KG1 (cell line): ENCODE measurements around the gene CNTN5.

Experiments
- DNase-seq: peaks from one replicate; lab custom pipeline; 2025; lab: John Stamatoyannopoulos, UW

CNTN5 gene

DNA sequence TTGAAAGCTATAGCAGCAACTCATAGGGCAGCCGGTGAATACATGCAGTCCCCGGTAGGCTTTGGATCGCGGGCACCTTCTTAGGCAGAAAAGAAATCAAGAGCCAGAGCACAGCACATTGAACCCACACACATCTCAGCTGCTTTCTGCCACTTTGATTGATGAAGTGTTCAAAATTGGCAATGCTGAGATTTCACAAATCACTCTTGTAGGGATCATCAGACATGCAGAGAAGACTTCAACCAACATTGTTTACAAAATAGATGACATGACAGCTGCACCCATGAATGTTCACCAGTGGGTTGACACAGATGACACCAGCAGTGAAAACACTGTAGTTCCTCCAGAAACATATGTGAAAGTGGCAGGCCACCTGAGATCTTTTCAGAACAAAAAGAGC is 1316.1 kb downstream of the CNTN5 start:
- no peak for DNase-seq

DNA sequence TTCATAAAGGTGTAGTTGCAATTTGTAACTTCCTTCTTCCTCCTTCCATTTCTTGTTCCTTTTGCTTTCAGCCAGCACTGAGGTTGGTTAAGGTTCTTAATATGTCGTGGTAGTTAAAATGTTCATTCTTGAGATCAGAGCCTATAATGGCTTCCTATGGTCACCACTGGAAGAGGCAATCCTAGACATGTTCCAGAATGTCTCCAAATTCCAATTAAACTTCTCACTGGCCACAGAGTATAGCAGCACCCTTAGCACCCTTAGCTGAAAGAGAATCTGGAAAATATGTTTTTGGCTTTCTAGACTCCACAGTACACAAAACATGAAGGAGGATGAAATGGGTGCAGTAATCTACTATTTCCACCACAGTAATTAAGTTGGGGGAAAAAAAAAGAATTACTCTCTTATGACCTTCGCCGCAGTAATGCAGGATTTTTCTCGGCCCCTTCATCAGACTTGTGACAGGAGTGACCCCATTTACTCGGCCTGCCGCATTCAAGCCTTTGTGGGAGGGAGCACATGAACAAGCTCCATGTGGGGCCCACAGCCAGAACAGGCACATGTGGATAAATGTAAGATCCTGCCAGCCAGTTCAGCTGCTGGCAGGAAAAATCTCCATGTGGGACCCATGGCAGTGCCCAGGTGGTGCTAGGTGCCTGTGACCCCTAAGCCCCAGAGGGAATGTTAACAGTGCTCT is 1317.5 kb downstream of the CNTN5 start:
- no peak for DNase-seq

DNA sequence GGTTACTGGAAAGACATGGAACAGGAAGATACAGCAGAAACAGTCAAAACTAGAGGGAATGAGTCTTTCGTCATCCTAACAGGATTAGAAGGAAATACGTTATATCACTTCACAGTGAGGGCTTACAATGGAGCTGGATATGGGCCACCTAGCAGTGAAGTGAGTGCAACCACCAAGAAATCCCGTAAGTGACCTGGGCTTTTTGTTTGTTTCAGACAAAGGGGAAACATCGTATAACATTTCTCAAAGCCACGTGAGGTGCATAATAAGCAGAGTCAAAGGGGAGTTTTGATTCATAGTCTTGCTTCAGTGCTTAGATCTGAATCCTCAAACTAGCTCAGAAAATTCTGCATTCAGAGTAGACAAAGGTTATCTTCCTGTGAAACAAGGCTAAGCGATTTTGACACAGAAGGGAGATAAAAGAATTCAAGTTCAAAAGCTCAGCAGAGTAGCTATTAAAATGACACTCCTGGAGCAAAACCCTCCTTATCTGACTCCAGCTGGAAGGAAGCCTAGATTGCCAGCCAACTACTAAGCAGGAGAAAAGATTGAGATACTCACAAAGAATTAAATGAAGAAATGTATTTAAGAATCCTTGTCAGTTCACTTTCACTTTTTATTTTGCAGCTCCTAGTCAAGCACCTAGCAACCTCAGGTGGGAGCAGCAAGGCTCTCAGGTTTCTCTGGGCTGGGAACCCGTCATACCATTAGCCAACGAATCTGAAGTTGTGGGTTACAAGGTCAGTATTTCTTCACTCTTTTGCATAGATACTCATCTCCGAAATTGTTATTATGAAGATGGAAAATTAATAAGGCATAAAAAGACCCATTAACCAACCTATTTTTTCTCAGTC is 1319.9 kb downstream of the CNTN5 start:
- DNase-seq, result no peak

DNA sequence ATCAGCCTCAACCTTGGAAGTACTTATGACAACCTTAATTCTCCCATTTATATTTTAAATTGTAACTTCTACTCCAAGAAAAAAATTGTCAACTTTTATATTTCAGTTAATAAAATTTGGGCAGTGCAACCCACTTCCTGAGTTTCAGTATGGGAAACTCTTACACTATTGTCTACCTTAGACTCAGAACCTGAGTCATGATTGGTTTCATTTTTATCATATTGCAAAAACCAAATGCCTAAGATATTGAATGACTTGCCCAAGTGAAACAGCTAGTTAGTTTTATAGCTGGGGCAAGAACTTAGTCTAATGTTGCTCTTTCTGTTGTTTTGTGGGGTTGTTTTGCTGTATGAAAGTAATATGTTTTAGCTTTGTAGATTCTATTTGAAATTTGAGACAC is 1332.3 kb downstream of the CNTN5 start:
- DNase-seq, result no peak

DNA sequence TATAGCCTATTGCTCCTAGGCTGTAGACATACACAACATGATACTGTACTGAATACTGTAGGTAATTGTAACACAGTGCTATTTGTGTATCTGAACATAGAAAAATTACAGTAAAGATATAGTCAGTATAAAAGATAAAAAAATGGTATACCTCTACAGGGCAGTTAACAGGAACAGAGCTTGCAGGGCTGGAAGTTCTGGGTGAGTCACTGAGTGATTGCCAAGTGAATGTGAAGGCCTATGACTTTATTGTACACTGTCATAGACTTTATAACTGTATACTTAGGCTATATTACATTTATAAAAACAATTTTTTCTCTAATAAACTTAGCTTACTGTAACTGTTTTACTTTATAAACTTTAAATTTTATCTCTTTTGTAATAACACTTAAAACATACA is 1334.0 kb downstream of the CNTN5 start:
- DNase-seq, result no peak

DNA sequence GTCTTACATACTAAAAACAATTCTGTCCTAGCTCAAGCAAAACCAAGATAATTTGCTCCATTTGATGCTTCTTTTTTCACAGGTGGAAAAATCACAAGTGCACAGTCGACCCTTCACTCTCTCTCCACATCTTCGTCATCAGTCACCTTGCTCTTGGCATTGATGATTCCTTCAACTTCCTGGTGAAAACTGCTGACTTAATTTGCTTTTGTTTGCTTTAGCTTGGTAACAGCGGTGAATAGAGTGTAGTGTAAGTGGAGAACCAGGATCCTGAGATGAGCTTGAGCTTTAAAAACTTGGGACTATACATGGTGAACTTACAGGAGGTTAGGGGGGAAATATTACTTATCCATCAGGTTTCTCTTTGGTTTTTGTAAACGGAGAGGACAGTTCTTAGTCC is 1335.3 kb downstream of the CNTN5 start:
- DNase-seq, result no peak

DNA sequence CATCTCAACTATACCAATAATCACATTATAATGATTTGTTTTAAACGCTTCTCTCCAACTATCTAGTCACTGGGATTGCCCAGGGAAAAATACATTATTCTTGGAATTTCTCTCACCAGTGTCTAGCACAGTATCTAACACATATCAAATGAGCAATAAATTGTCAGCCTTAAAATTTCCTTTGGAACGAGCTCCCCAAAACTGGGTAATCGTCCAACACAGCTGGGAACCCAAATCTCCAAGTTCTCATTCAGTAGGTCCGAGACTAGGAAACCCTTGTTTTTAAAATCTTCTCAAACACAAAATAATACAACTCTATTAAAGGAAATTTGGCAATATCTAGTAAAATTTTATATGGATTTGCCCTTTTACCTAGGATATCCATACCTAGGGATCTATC is 1338.5 kb downstream of the CNTN5 start:
- DNase-seq, result no peak

DNA sequence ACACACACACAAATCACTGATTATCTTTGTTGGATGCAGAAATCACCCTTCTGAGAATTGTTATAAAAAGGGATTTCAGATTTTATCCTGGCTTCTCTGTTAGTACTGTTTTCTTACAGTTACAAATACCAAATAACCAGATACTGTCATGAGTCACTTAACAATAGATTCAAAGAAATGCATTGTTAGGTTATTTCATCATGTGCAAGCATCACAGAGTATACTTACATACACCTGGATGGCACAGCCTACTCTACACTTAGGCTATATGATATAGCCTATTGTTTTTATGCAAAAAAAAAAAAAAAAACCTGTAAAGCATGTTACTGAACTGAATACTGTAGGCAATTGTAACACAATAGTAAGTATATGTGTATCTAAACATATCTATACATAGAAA is 1347.1 kb downstream of the CNTN5 start:
- no peak for DNase-seq

DNA sequence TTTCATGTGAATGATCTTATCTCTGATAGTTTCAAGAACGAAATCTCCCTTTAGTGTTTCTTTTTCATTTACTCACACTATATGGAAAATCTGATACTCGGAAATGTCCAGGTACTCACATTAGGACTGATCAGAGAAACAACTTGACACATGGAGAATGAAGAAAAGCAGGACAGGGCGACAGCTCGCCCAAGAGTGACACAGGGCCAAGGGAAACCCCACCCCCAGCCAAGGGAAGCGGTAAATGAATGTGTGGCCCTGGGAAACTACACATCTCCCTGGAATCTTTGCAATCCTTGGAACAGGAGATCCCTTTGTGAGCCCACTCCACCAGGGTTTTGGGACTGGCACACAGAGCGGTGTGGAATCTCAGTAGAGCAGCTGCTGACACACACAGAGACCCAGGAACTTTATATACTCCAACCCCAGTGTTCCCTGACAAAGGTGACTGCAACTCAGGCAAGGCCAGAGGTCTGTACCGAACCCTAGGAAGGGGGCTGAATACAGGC is 1362.7 kb downstream of the CNTN5 start:
- DNase-seq, result no peak

DNA sequence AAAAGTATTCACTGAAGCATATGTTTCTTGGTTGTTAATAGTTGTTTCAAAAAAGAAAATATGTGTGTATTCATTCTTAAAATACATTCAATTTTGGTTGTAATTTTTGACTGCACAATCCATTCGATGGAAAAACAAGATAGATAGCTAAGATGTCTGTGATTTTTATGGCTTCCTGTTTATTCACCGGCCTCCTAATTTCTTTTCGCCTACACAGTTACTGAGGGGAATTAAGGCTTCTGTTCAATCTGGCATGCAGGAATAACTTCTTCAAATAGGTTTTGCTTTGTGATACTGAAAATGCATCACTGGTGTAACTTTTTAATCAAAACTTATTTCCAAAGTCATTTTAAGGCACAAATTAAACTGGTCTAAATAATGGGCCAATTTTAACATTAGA is 1375.5 kb downstream of the CNTN5 start:
- no peak for DNase-seq

DNA sequence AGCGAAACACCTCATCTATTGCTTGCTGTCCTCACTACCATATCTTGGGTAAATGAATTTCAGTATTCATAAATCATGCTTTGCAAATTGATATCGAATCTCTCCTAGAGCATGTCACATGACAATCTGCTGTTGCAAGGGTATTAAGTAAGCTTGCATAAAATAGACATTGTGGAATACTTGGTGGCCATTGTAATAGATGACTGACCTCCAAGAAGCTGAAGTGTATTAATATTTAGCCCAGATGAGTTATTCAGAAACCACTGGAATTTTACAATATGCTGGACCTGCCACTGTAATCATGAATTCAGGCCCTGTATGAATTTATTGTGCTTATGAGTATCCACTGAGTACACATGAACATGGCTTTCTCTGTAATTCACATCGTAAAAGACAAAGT is 1376.7 kb downstream of the CNTN5 start:
- no peak for DNase-seq

DNA sequence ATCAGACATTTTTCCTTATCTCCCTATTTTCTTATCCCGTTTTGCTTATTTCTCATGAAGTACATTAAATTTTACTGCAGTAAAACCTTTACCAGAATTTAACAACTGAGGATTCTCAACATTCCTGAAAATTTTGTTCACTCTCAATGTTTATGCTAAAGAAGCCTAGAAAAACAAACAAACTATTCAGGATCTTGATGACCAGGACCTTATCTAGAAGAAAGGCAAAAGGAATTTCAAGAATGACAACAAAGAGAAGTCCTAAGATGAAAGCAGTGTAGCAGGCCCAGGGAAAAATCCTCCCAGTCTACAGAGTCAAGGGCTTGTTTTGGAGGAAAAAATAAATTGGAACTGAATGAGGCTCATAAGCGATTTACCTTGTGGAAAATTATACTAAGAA is 1383.1 kb downstream of the CNTN5 start:
- no peak for DNase-seq

DNA sequence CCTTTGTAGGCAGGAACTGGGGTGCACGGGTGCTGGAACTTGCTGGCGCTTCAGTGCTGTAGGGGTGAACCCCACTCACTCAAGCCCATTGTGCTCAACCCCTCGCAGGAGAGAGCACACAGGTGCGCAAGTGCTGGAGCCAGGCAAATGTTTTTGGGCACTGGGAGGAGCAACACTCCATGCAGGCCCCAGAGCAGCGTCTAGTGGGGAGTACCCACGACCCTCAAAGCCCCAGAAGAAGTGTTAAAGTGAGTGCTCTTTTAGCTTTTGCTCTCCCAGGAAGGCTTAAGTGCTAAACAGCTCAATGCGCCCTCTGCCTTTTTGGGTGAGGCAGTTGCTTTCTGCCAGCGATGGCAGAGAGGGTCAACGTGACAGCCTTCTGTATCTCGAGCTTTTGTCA is 1384.2 kb downstream of the CNTN5 start:
- no peak for DNase-seq
